DMS153 treated with DMSO at 0.1 percent for 48 hours (cell line): ENCODE results near the gene PDGFB.
A peak's percentile ranks its signal among the peaks of the same experiment; 100 is the strongest.

Experiments
- DNase-seq: peaks from one replicate; lab custom pipeline; 2025; ENCODE audit not compliant: unreplicated experiment; lab: John Stamatoyannopoulos, UW

The PDGFB gene

GRCh38 chr22:39244496-39245129 is at the start of gene PDGFB:
Gene PDGFB, minus strand, starts transcription at chr22:39244982. Its CDS starts 1,019 bp downstream, at chr22:39243963.
- peak; percentile 15 for DNase-seq

- no peak for DNase-seq
Measured at GRCh38 chr22:39293766-39294368, 49.1 kb upstream of the PDGFB start.

GRCh38 chr22:39292561-39293074 is 47.8 kb upstream of the PDGFB start:
- peak; percentile 67 for DNase-seq

GRCh38 chr22:39292031-39292462 is 47.3 kb upstream of the PDGFB start:
- DNase-seq = no peak

GRCh38 chr22:39291523-39291922 is 46.7 kb upstream of the PDGFB start:
- DNase-seq = no peak

GRCh38 chr22:39290724-39291161 is 46.0 kb upstream of the PDGFB start:
- no peak for DNase-seq

GRCh38 chr22:39289975-39290720 is 45.4 kb upstream of the PDGFB start:
- no peak for DNase-seq

GRCh38 chr22:39289533-39289932 is 44.8 kb upstream of the PDGFB start:
- DNase-seq = no peak

GRCh38 chr22:39288135-39288898 is 43.5 kb upstream of the PDGFB start:
- DNase-seq = no peak

- DNase-seq = no peak
Measured at GRCh38 chr22:39287076-39287725, 42.4 kb upstream of the PDGFB start.

GRCh38 chr22:39284983-39285382 is 40.2 kb upstream of the PDGFB start:
- no peak for DNase-seq

GRCh38 chr22:39284142-39284980 is 39.6 kb upstream of the PDGFB start:
- no peak for DNase-seq

- no peak for DNase-seq
Measured at GRCh38 chr22:39283322-39284141, 38.8 kb upstream of the PDGFB start.

GRCh38 chr22:39282645-39283321 is 38.0 kb upstream of the PDGFB start:
- no peak for DNase-seq

GRCh38 chr22:39281126-39281525 is 36.3 kb upstream of the PDGFB start:
- DNase-seq = no peak

GRCh38 chr22:39280250-39280649 is 35.5 kb upstream of the PDGFB start:
- no peak for DNase-seq

- DNase-seq = no peak
Measured at GRCh38 chr22:39279170-39279850, 34.5 kb upstream of the PDGFB start.

- peak; percentile 42 for DNase-seq
Measured at GRCh38 chr22:39278040-39278439, 33.3 kb upstream of the PDGFB start.
